ENCODE results near the gene METAP1. TPM values are rescaled to one million over a fixed set of nuclear protein-coding genes. Genes with fewer than 3 reads are reported as not detected.

The METAP1 gene
- total and polyA plus RNA-seq, 2 experiments from 2014 or later = 64.1 to 122 TPM

DNA sequence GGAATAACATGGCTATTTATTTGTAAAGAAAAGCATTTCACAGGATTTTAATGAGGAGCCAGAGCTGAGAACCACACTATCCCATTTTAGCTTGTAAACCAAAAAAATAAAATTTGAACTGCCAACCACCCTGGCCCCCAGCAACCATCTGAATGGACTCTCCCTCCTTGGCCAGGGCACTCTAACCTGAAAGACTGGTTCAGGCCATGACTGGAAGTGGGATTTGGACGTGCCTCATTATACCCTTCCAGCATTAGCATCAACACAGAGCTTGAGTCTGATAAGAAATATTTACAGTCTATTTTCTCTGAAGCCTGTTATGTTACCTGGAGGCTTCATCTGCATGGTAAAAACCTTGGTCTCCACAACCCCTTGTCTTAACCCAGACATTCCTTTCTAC, 30.0 kb downstream of the METAP1 start:
- H3K4me3 ChIP-seq = no peak overlapping the region
- H3K27ac ChIP-seq (ENCODE audit: low read depth) = no peak overlapping the region
- H3K27me3 ChIP-seq (ENCODE audit: insufficient read depth) = no peaks in the 10 kb centered on the region
- H3K27ac Mint-ChIP-seq = peak overlapping the region; percentile 51; the same call in 1 of the 2 replicates
- H3F3A ChIP-seq (replicated peaks; ENCODE audit: low read depth) = no peaks in the 10 kb centered on the region
- TF ChIP-seq, protein P1, sequence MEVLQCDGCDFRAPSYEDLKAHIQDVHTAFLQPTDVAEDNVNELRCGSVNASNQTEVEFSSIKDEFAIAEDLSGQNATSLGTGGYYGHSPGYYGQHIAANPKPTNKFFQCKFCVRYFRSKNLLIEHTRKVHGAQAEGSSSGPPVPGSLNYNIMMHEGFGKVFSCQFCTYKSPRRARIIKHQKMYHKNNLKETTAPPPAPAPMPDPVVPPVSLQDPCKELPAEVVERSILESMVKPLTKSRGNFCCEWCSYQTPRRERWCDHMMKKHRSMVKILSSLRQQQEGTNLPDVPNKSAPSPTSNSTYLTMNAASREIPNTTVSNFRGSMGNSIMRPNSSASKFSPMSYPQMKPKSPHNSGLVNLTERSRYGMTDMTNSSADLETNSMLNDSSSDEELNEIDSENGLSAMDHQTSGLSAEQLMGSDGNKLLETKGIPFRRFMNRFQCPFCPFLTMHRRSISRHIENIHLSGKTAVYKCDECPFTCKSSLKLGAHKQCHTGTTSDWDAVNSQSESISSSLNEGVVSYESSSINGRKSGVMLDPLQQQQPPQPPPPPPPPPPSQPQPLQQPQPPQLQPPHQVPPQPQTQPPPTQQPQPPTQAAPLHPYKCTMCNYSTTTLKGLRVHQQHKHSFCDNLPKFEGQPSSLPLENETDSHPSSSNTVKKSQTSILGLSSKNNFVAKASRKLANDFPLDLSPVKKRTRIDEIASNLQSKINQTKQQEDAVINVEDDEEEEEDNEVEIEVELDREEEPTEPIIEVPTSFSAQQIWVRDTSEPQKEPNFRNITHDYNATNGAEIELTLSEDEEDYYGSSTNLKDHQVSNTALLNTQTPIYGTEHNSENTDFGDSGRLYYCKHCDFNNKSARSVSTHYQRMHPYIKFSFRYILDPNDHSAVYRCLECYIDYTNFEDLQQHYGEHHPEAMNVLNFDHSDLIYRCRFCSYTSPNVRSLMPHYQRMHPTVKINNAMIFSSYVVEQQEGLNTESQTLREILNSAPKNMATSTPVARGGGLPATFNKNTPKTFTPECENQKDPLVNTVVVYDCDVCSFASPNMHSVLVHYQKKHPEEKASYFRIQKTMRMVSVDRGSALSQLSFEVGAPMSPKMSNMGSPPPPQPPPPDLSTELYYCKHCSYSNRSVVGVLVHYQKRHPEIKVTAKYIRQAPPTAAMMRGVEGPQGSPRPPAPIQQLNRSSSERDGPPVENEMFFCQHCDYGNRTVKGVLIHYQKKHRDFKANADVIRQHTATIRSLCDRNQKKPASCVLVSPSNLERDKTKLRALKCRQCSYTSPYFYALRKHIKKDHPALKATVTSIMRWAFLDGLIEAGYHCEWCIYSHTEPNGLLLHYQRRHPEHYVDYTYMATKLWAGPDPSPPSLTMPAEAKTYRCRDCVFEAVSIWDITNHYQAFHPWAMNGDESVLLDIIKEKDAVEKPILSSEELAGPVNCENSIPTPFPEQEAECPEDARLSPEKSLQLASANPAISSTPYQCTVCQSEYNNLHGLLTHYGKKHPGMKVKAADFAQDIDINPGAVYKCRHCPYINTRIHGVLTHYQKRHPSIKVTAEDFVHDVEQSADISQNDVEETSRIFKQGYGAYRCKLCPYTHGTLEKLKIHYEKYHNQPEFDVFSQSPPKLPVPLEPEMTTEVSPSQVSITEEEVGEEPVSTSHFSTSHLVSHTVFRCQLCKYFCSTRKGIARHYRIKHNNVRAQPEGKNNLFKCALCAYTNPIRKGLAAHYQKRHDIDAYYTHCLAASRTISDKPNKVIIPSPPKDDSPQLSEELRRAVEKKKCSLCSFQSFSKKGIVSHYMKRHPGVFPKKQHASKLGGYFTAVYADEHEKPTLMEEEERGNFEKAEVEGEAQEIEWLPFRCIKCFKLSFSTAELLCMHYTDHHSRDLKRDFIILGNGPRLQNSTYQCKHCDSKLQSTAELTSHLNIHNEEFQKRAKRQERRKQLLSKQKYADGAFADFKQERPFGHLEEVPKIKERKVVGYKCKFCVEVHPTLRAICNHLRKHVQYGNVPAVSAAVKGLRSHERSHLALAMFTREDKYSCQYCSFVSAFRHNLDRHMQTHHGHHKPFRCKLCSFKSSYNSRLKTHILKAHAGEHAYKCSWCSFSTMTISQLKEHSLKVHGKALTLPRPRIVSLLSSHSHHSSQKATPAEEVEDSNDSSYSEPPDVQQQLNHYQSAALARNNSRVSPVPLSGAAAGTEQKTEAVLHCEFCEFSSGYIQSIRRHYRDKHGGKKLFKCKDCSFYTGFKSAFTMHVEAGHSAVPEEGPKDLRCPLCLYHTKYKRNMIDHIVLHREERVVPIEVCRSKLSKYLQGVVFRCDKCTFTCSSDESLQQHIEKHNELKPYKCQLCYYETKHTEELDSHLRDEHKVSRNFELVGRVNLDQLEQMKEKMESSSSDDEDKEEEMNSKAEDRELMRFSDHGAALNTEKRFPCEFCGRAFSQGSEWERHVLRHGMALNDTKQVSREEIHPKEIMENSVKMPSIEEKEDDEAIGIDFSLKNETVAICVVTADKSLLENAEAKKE (CRISPR knock-in tag; IDR thresholded peaks at IDR 0.05) = no peak
- no peak for TF ChIP-seq STAT1 (IDR thresholded peaks at IDR 0.05; ENCODE audit: unreplicated experiment)
- peaks cover 41% of the 10 kb centered on the region for H3K4me1 ChIP-seq (ENCODE audit: insufficient read depth)
- H3K79me2 ChIP-seq (replicated peaks; ENCODE audit: insufficient read depth) = peaks cover 100% of the 10 kb centered on the region
- H3K4me1 Mint-ChIP-seq = peaks cover 57% of the 10 kb centered on the region
- peaks cover 37% of the 10 kb centered on the region for H4K20me1 ChIP-seq (replicated peaks; ENCODE audit: insufficient read depth)
- ATAC-seq (no peak), DNase-seq (ENCODE audit: low spot score) (no peak)
- H3K4me2 ChIP-seq = 0 out of 2 replicates have a peak overlapping the region, but pooled peaks have one; percentile 21
- H3K9me2 ChIP-seq (ENCODE audit: insufficient read depth) = peaks cover 3% of the 10 kb centered on the region; the same call in 1 of the 2 replicates
- peaks cover 34% of the 10 kb centered on the region for H3K36me3 Mint-ChIP-seq (ENCODE audit: low read depth)
- H3K27me3 Mint-ChIP-seq (ENCODE audit: insufficient read depth, low read depth, poor library complexity) = no peaks in the 10 kb centered on the region
- H3K9me3 Mint-ChIP-seq = peaks cover 23% of the 10 kb centered on the region
- H2AFZ ChIP-seq = no peak overlapping the region
- H3K36me3 ChIP-seq (ENCODE audit: insufficient read depth) = 0 out of 2 replicates have a peak, but pooled peaks cover 11% of the 10 kb centered on the region
- no peak overlapping the region for H3K4me3 Mint-ChIP-seq

DNA sequence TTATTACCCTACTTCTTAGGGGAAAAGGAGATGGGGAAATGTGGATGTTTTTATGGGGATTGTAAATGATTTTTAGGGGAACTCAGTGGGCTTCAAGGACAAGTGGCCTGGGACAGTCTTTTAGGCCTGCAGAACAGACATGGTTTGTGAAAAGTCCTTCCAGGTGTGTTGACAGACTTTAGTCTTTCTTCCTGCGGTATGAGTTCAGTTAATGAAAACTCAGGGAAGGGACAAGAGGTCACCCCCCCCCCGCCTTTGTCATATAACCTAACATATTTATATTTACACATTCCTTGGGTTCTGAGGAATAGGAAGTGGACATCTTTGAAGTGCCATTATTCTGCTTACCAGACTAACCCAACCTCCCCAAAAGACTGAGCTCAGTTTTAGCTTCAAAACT, 31.8 kb downstream of the METAP1 start:
- no peak for ATAC-seq
- Mint-ChIP-seq H3K27me3 (ENCODE audit: insufficient read depth, low read depth, poor library complexity) (peaks cover 2% of the 10 kb centered on the region), H3K36me3 (ENCODE audit: low read depth) (peaks cover 19% of the 10 kb centered on the region), H3K4me3 (no peak overlapping the region), H3K27ac (no peak overlapping the region; the same call in 1 of the 2 replicates), H3K9me3 (peaks cover 6% of the 10 kb centered on the region; the same call in 1 of the 3 replicates), H3K4me1 (peaks cover 68% of the 10 kb centered on the region)
- H3K36me3 ChIP-seq (ENCODE audit: insufficient read depth) = no peaks in the 10 kb centered on the region
- H3K27me3 ChIP-seq (ENCODE audit: insufficient read depth) = no peaks in the 10 kb centered on the region
- peaks cover 40% of the 10 kb centered on the region for H4K20me1 ChIP-seq (replicated peaks; ENCODE audit: insufficient read depth)
- no peak overlapping the region for H3K27ac ChIP-seq (ENCODE audit: low read depth)
- H2AFZ ChIP-seq = no peak overlapping the region
- no peaks in the 10 kb centered on the region for H3F3A ChIP-seq (replicated peaks; ENCODE audit: low read depth)
- H3K4me3 ChIP-seq = no peak overlapping the region
- peaks cover 49% of the 10 kb centered on the region for H3K4me1 ChIP-seq (ENCODE audit: insufficient read depth)
- no peak overlapping the region for H3K4me2 ChIP-seq
- DNase-seq (ENCODE audit: low spot score) = no peak
- no peaks in the 10 kb centered on the region for H3K9me2 ChIP-seq (ENCODE audit: insufficient read depth)
- peaks cover 100% of the 10 kb centered on the region for H3K79me2 ChIP-seq (replicated peaks; ENCODE audit: insufficient read depth)
- TF ChIP-seq STAT1 (IDR thresholded peaks at IDR 0.05; ENCODE audit: unreplicated experiment) (no peak), ZNF114 (CRISPR knock-in tag; IDR thresholded peaks at IDR 0.05) (no peak), JUNB (IDR thresholded peaks at IDR 0.05; ENCODE audit: unreplicated experiment) (no peak)
- TF ChIP-seq, protein P2, sequence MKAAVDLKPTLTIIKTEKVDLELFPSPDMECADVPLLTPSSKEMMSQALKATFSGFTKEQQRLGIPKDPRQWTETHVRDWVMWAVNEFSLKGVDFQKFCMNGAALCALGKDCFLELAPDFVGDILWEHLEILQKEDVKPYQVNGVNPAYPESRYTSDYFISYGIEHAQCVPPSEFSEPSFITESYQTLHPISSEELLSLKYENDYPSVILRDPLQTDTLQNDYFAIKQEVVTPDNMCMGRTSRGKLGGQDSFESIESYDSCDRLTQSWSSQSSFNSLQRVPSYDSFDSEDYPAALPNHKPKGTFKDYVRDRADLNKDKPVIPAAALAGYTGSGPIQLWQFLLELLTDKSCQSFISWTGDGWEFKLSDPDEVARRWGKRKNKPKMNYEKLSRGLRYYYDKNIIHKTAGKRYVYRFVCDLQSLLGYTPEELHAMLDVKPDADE (IDR thresholded peaks at IDR 0.05) = no peak
- TF ChIP-seq, protein P1 (CRISPR knock-in tag; IDR thresholded peaks at IDR 0.05) = no peak

All from GM23338 (cell line).